SK-N-SH treated with all-trans-retinoic acid at 6 μM for 48 hours (cell line): Measurements from ENCODE around the gene A4GNT.

Experiments used
- ATAC-seq: fragments of 200-7000 bp; cut with Tn5 transposase; 3 replicates; pipeline ENCODE4 v1.9.1; 2020; ENCODE audit warnings: mild to moderate bottlenecking, moderate library complexity
- ARNTL ChIP-seq: fragments of 450-650 bp; formaldehyde crosslinking; IDR thresholded peaks from 2 replicates; pipeline ENCODE4 v1.5.0; 2020; ENCODE audit warnings: low read depth, mild to moderate bottlenecking, moderate library complexity, borderline replicate concordance
- CSDC2 ChIP-seq: fragments of 250-450 bp; sonication (Bioruptor Pico); IDR thresholded peaks from 2 replicates; pipeline ENCODE4 v1.5.0; 2020; ENCODE audit warnings: mild to moderate bottlenecking, moderate library complexity
- ESRRG ChIP-seq: fragments of 250-450 bp; sonication (Bioruptor Pico); IDR thresholded peaks from 2 replicates; pipeline ENCODE4 v1.6.1; 2021; ENCODE audit warnings: mild to moderate bottlenecking
- GLIS3 ChIP-seq: fragments of 250-450 bp; sonication (Bioruptor Pico); IDR thresholded peaks from 2 replicates; pipeline ENCODE4 v1.5.0; 2020; ENCODE audit warnings: mild to moderate bottlenecking, moderate library complexity
- ISL1 ChIP-seq: fragments of 250-450 bp; sonication (Bioruptor Pico); IDR thresholded peaks from 2 replicates; pipeline ENCODE4 v2.1.2; 2022; ENCODE audit warnings: mild to moderate bottlenecking, moderate library complexity
- OSR1 ChIP-seq: fragments of 250-450 bp; sonication (Bioruptor Pico); IDR thresholded peaks from 2 replicates; pipeline ENCODE4 v1.8.0; 2022; ENCODE audit warnings: moderate library complexity, mild to moderate bottlenecking, inconsistent platforms
- PPARA ChIP-seq: fragments of 250-450 bp; sonication (Bioruptor Pico); IDR thresholded peaks from 2 replicates; pipeline ENCODE4 v1.5.0; 2020; ENCODE audit warnings: mild to moderate bottlenecking, borderline replicate concordance
- RARB ChIP-seq: fragments of 250-450 bp; sonication (Bioruptor Pico); IDR thresholded peaks from 2 replicates; pipeline ENCODE4 v1.8.0; 2021; ENCODE audit warnings: mild to moderate bottlenecking, moderate library complexity
- SNAI2 ChIP-seq: fragments of 250-450 bp; sonication (Bioruptor Pico); IDR thresholded peaks from 2 replicates; pipeline ENCODE4 v1.5.0; 2020; ENCODE audit warnings: mild to moderate bottlenecking, moderate library complexity
- TCF4 ChIP-seq: fragments of 250-450 bp; sonication (Bioruptor Pico); IDR thresholded peaks from 2 replicates; pipeline ENCODE4 v1.8.0; 2021; ENCODE audit warnings: mild to moderate bottlenecking, moderate library complexity, borderline replicate concordance
- TOX ChIP-seq: fragments of 250-450 bp; sonication (Bioruptor Pico); IDR thresholded peaks from 2 replicates; pipeline ENCODE4 v1.8.0; 2021; ENCODE audit warnings: mild to moderate bottlenecking, moderate library complexity, borderline replicate concordance
- ZC3H10 ChIP-seq: fragments of 250-450 bp; sonication (Bioruptor Pico); IDR thresholded peaks from 2 replicates; pipeline ENCODE4 v1.5.1; 2021; ENCODE audit warnings: mild to moderate bottlenecking, moderate library complexity
- ZFP3 ChIP-seq: fragments of 250-450 bp; sonication (Bioruptor Pico); IDR thresholded peaks from 2 replicates; pipeline ENCODE4 v1.5.0; 2020; ENCODE audit warnings: mild to moderate bottlenecking, moderate library complexity
- ZFP30 ChIP-seq: fragments of 450-650 bp; formaldehyde crosslinking; IDR thresholded peaks from 2 replicates; pipeline ENCODE4 v1.5.0; 2022; ENCODE audit warnings: mild to moderate bottlenecking, moderate library complexity
- ZNF70 ChIP-seq: fragments of 450-650 bp; formaldehyde crosslinking; IDR thresholded peaks from 2 replicates; pipeline ENCODE4 v1.5.0; 2020; ENCODE audit warnings: mild to moderate bottlenecking, moderate library complexity
- ZNF8 ChIP-seq: fragments of 450-650 bp; formaldehyde crosslinking; IDR thresholded peaks from 2 replicates; pipeline ENCODE4 v1.5.0; 2020; ENCODE audit warnings: mild to moderate bottlenecking, moderate library complexity
- TF ChIP-seq, protein P1 (sequence below): fragments of 250-450 bp; sonication (Bioruptor Pico); IDR thresholded peaks from 2 replicates; pipeline ENCODE4 v1.5.1; 2020; ENCODE audit warnings: low read depth, mild to moderate bottlenecking, moderate library complexity
- TF ChIP-seq, protein P2 (sequence below): fragments of 250-450 bp; sonication (Bioruptor Pico); IDR thresholded peaks from 2 replicates; pipeline ENCODE4 v1.5.0; 2020; ENCODE audit warnings: mild to moderate bottlenecking, moderate library complexity
- TF ChIP-seq, protein P3 (sequence below): fragments of 250-450 bp; sonication (Bioruptor Pico); IDR thresholded peaks from 2 replicates; pipeline ENCODE4 v1.5.1; 2021; ENCODE audit warnings: mild to moderate bottlenecking, moderate library complexity
- TF ChIP-seq, protein P4 (sequence below): fragments of 250-450 bp; sonication (Bioruptor Pico); IDR thresholded peaks from 2 replicates; pipeline ENCODE4 v1.8.0; 2021; ENCODE audit warnings: low read depth, mild to moderate bottlenecking, moderate library complexity, borderline replicate concordance
- TF ChIP-seq, protein P5 (sequence below): fragments of 250-450 bp; sonication (Bioruptor Pico); IDR thresholded peaks from 2 replicates; pipeline ENCODE4 v1.8.0; 2020; ENCODE audit warnings: mild to moderate bottlenecking, moderate library complexity, borderline replicate concordance

A4GNT gene

GRCh38 chr3:138113326-138113725, 18.9 kb downstream of the A4GNT start:
- no peak for ATAC-seq
- TF ChIP-seq OSR1 (CRISPR knock-in tag) (no peak), ZC3H10 (no peak), PPARA (CRISPR knock-in tag) (no peak), TOX (no peak), ZFP3 (CRISPR knock-in tag) (no peak)
- TF ChIP-seq, protein P1, sequence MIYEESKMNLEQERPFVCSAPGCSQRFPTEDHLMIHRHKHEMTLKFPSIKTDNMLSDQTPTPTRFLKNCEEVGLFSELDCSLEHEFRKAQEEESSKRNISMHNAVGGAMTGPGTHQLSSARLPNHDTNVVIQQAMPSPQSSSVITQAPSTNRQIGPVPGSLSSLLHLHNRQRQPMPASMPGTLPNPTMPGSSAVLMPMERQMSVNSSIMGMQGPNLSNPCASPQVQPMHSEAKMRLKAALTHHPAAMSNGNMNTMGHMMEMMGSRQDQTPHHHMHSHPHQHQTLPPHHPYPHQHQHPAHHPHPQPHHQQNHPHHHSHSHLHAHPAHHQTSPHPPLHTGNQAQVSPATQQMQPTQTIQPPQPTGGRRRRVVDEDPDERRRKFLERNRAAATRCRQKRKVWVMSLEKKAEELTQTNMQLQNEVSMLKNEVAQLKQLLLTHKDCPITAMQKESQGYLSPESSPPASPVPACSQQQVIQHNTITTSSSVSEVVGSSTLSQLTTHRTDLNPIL: no peak

- ATAC-seq: no peak
- TF ChIP-seq ZNF8 (CRISPR knock-in tag): no peak
- TF ChIP-seq ARNTL (CRISPR knock-in tag): no peak
- TF ChIP-seq, protein P2, sequence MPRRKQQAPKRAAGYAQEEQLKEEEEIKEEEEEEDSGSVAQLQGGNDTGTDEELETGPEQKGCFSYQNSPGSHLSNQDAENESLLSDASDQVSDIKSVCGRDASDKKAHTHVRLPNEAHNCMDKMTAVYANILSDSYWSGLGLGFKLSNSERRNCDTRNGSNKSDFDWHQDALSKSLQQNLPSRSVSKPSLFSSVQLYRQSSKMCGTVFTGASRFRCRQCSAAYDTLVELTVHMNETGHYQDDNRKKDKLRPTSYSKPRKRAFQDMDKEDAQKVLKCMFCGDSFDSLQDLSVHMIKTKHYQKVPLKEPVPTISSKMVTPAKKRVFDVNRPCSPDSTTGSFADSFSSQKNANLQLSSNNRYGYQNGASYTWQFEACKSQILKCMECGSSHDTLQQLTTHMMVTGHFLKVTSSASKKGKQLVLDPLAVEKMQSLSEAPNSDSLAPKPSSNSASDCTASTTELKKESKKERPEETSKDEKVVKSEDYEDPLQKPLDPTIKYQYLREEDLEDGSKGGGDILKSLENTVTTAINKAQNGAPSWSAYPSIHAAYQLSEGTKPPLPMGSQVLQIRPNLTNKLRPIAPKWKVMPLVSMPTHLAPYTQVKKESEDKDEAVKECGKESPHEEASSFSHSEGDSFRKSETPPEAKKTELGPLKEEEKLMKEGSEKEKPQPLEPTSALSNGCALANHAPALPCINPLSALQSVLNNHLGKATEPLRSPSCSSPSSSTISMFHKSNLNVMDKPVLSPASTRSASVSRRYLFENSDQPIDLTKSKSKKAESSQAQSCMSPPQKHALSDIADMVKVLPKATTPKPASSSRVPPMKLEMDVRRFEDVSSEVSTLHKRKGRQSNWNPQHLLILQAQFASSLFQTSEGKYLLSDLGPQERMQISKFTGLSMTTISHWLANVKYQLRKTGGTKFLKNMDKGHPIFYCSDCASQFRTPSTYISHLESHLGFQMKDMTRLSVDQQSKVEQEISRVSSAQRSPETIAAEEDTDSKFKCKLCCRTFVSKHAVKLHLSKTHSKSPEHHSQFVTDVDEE: no peak
- TF ChIP-seq CSDC2 (CRISPR knock-in tag): no peak
- TF ChIP-seq, protein P3, sequence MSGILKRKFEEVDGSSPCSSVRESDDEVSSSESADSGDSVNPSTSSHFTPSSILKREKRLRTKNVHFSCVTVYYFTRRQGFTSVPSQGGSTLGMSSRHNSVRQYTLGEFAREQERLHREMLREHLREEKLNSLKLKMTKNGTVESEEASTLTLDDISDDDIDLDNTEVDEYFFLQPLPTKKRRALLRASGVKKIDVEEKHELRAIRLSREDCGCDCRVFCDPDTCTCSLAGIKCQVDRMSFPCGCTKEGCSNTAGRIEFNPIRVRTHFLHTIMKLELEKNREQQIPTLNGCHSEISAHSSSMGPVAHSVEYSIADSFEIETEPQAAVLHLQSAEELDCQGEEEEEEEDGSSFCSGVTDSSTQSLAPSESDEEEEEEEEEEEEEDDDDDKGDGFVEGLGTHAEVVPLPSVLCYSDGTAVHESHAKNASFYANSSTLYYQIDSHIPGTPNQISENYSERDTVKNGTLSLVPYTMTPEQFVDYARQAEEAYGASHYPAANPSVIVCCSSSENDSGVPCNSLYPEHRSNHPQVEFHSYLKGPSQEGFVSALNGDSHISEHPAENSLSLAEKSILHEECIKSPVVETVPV (CRISPR knock-in tag): no peak
- TF ChIP-seq, protein P1: no peak
- TF ChIP-seq ZC3H10: no peak
- no peak for TF ChIP-seq ZFP3 (CRISPR knock-in tag)
- TF ChIP-seq ESRRG (CRISPR knock-in tag): no peak
Observed at GRCh38 chr3:138112362-138112761, 19.8 kb downstream of the A4GNT start.

- no peak for TF ChIP-seq ESRRG (CRISPR knock-in tag)
- TF ChIP-seq GLIS3 (CRISPR knock-in tag): no peak
- TF ChIP-seq ZNF70 (CRISPR knock-in tag): no peak
- no peak for TF ChIP-seq ZNF8 (CRISPR knock-in tag)
- TF ChIP-seq, protein P4, sequence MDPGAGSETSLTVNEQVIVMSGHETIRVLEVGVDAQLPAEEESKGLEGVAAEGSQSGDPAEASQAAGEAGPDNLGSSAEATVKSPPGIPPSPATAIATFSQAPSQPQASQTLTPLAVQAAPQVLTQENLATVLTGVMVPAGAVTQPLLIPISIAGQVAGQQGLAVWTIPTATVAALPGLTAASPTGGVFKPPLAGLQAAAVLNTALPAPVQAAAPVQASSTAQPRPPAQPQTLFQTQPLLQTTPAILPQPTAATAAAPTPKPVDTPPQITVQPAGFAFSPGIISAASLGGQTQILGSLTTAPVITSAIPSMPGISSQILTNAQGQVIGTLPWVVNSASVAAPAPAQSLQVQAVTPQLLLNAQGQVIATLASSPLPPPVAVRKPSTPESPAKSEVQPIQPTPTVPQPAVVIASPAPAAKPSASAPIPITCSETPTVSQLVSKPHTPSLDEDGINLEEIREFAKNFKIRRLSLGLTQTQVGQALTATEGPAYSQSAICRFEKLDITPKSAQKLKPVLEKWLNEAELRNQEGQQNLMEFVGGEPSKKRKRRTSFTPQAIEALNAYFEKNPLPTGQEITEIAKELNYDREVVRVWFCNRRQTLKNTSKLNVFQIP (CRISPR knock-in tag): no peak
- no peak for TF ChIP-seq ZFP3 (CRISPR knock-in tag)
- TF ChIP-seq, protein P3 (CRISPR knock-in tag): no peak
- no peak for TF ChIP-seq TOX
- TF ChIP-seq OSR1 (CRISPR knock-in tag): no peak
- TF ChIP-seq SNAI2 (CRISPR knock-in tag): no peak
- no peak for TF ChIP-seq PPARA (CRISPR knock-in tag)
- no peak for TF ChIP-seq ISL1 (CRISPR knock-in tag)
- no peak for TF ChIP-seq ZFP30 (CRISPR knock-in tag)
- TF ChIP-seq, protein P5, sequence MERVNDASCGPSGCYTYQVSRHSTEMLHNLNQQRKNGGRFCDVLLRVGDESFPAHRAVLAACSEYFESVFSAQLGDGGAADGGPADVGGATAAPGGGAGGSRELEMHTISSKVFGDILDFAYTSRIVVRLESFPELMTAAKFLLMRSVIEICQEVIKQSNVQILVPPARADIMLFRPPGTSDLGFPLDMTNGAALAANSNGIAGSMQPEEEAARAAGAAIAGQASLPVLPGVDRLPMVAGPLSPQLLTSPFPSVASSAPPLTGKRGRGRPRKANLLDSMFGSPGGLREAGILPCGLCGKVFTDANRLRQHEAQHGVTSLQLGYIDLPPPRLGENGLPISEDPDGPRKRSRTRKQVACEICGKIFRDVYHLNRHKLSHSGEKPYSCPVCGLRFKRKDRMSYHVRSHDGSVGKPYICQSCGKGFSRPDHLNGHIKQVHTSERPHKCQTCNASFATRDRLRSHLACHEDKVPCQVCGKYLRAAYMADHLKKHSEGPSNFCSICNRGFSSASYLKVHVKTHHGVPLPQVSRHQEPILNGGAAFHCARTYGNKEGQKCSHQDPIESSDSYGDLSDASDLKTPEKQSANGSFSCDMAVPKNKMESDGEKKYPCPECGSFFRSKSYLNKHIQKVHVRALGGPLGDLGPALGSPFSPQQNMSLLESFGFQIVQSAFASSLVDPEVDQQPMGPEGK (CRISPR knock-in tag): no peak
- TF ChIP-seq RARB (CRISPR knock-in tag): no peak
- TF ChIP-seq, protein P2: no peak
- TF ChIP-seq, protein P1: no peak
- no peak for TF ChIP-seq TCF4
Observed at GRCh38 chr3:138105598-138105997, 26.6 kb downstream of the A4GNT start.

More at GRCh38 chr3:138105598-138105997, 26.6 kb downstream of the A4GNT start:
- ATAC-seq: no peak
